Kidney epithelial cell (primary cell): ENCODE results near the gene CEP128. TPM values are rescaled to one million over a fixed set of nuclear protein-coding genes. Genes with fewer than 3 reads are reported as not detected.

Source experiments
- DNase-seq: peaks from one replicate; pipeline ENCODE4 v3.0.0-alpha.2; 2010; ENCODE audit warnings: low read depth
- H3K27me3 ChIP-seq: 2 replicates; pipeline ENCODE4 v1.6.0; 2011; ENCODE audit warnings: low read length; ENCODE audit not compliant: control insufficient read depth, insufficient read depth
- H3K36me3 ChIP-seq: 2 replicates; pipeline ENCODE4 v1.5.1; 2011; ENCODE audit warnings: low read length; ENCODE audit not compliant: control insufficient read depth, insufficient read depth
- H3K4me3 ChIP-seq: 2 replicates; pipeline ENCODE4 v1.5.1; 2011; ENCODE audit warnings: low read depth, mild to moderate bottlenecking, control low read depth, low read length
- total RNA-seq: library from RNA; depleted of rRNA; stranded (reverse); fragments of >200 nt; gene quantifications from 2 replicates; pipeline ENCODE4 v1.2.3, GENCODE V29; 2015
- TF ChIP-seq, protein P1 (sequence below): IDR thresholded peaks from 2 replicates; pipeline ENCODE4 v1.5.1; 2011; ENCODE audit warnings: mild to moderate bottlenecking, moderate library complexity, low read length, control low read depth, inconsistent platforms; ENCODE audit not compliant: insufficient read depth, poor library complexity, severe bottlenecking

The CEP128 gene
- total RNA-seq, 1 donor from 2014 or later, result 1.7 TPM

DNA sequence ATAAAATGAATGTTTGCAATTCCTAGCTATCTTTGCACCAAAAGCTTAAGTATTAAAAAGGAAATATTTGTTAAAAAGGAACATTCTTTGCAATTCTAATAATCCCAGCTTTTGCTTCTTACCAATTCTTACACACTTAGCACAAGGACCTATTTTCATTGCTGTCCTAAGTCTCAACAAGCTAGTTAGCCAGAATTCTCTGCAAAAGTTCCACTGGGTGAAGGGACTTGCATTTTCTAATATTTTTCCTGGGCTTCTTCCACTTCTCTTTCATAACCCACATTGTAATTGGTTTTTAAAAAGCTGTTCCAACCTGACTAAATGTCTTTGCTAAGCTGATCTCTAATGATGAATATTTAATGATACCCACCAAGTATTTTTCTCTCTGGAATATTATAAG, 422.5 kb downstream of the CEP128 start:
- H3K36me3 ChIP-seq, result no peaks in the 10 kb centered on the region
- no peak for DNase-seq
- no peak overlapping the region for H3K4me3 ChIP-seq
- H3K27me3 ChIP-seq, result no peaks in the 10 kb centered on the region
- TF ChIP-seq, protein P1, sequence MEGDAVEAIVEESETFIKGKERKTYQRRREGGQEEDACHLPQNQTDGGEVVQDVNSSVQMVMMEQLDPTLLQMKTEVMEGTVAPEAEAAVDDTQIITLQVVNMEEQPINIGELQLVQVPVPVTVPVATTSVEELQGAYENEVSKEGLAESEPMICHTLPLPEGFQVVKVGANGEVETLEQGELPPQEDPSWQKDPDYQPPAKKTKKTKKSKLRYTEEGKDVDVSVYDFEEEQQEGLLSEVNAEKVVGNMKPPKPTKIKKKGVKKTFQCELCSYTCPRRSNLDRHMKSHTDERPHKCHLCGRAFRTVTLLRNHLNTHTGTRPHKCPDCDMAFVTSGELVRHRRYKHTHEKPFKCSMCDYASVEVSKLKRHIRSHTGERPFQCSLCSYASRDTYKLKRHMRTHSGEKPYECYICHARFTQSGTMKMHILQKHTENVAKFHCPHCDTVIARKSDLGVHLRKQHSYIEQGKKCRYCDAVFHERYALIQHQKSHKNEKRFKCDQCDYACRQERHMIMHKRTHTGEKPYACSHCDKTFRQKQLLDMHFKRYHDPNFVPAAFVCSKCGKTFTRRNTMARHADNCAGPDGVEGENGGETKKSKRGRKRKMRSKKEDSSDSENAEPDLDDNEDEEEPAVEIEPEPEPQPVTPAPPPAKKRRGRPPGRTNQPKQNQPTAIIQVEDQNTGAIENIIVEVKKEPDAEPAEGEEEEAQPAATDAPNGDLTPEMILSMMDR, result no peak

DNA sequence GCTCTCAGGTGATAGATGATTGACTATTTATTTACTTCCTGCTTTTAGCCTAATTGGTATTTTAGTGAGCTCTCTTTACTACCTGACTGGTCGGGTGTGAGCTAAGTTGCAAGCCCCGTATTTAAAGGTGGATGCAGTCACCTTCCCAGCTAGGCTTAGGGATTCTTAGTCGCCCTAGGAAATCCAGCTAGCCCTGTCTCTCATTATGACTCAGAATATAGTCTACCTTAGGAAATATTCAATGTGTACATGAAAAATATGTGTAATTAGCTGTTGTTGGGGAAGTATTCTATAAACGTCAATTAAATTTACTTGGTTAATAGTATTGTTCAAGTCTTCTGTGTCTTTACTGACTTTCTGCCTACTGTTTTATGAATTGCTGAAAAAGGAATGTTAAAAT, 423.4 kb downstream of the CEP128 start:
- no peak for DNase-seq
- Histone ChIP-seq H3K4me3 (no peak overlapping the region), H3K27me3 (no peaks in the 10 kb centered on the region), H3K36me3 (no peaks in the 10 kb centered on the region)
- TF ChIP-seq, protein P1, result no peak

DNA sequence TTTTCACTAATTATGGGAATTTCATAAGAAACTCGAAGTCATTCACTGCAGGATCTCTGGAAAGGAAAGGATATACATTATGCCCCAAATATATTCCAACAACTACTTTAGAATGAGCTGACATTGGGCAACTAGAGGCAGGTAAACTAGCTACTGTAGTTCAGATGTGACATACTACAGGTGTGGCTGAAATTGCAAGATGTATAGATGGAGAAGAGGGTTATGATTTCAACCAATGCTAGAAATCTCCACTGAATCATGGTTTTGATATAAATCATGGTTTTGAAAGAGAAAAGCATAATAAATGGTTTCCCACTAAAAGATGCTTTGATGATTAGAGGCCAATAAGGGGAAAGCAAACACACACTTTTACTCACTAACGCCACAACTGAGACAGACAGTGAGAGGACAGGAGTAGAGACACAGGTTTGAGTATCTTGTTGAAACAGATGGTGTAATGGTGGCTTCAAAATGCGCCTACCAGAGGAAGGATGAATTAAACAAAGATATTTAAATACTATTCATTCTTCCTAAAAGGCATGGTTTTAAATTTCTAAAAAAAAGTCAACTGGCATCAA, 434.2 kb downstream of the CEP128 start:
- TF ChIP-seq, protein P1, result no peak
- Histone ChIP-seq H3K4me3 (no peak overlapping the region), H3K36me3 (no peaks in the 10 kb centered on the region), H3K27me3 (no peaks in the 10 kb centered on the region)
- no peak for DNase-seq

DNA sequence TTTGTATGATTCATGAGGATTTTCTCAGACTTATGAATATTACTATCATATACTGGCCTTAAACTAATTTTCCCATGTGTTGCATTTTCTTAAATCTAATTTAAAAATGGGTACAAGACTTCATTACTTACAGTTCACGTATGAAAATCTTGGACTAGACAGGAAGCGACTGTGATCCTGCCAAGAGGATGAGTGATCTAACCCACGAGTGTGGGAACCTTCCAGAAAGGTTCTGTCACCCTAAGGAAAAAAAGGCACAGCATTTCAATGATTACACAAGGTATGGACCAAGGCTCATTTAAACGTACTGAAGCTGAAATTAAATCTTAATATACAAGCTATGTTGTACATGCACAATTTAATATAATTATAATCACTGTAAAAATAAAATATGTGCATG, 436.8 kb downstream of the CEP128 start:
- TF ChIP-seq, protein P1, result no peak
- Histone ChIP-seq H3K36me3 (no peaks in the 10 kb centered on the region), H3K4me3 (no peak overlapping the region), H3K27me3 (no peaks in the 10 kb centered on the region)
- DNase-seq, result no peak

DNA sequence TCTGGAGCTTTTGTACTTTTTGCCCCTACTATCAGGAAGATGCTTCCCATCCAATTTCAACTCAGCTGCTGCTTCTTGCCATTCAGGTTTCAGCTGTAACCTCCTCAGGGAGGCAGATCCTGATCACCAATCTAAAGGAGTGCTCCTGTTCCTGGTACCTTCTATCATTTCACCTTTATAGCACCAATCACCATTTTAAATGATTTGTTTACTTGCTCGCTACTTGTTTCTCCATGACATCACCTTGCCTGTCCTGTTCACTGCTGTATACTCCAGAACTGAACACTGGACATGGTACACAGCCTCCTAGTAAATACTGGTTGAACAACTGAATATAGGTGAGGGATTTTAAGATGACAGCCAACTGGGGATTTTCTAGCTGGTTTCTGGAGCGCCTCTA, 443.0 kb downstream of the CEP128 start:
- TF ChIP-seq, protein P1, result no peak
- H3K36me3 ChIP-seq, result no peaks in the 10 kb centered on the region
- no peaks in the 10 kb centered on the region for H3K27me3 ChIP-seq
- DNase-seq, result no peak
- H3K4me3 ChIP-seq, result no peak overlapping the region

DNA sequence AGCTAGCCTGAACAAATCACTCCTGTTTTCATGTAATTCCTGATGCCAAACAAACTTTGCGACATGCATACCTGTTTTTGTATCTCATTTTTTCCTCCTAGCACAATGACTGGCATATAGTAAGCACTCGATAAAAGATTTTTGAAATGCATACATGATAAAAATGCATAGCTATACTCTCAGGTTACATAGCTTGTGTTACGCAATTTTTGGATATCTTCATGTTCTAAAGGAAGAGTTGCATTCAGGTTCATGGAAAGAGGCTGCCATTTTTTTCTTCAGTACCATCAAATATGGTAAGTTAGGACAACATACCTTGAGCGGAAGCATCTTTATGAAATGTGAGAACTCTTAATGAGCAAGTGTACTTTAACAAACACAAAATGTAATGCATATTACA, 445.4 kb downstream of the CEP128 start:
- no peak for DNase-seq
- TF ChIP-seq, protein P1, result no peak
- no peaks in the 10 kb centered on the region for H3K36me3 ChIP-seq

More for the DNA sequence above, 445.4 kb downstream of the CEP128 start:
- H3K4me3 ChIP-seq, result no peak overlapping the region
- H3K27me3 ChIP-seq, result no peaks in the 10 kb centered on the region
